Measurements from ENCODE around the gene SLC44A5.
"Not testable (repeated sequence)": the region's sequence is repeated elsewhere in the genome, so short reads cannot be mapped to it uniquely, and the experiment has no call there.

Gene SLC44A5

GRCh38 chr1:75611014-75611413 lies at the start of gene SLC44A5:
Gene SLC44A5, minus strand, starts transcription at chr1:75611114. Its CDS starts 69,667 bp downstream, at chr1:75541447.
- peaks cover 2% of the 10 kb centered on the region for H3K4me1 Mint-ChIP-seq (ENCODE audit: low read depth)
- no peaks in the 10 kb centered on the region for H3K9me3 Mint-ChIP-seq
- peaks cover 41% of the 10 kb centered on the region for H3K27me3 Mint-ChIP-seq (ENCODE audit: low read depth)
- H3K4me3 Mint-ChIP-seq: no peak within 1 kb of the TSS
- peaks cover 2% of the 10 kb centered on the region for H3K36me3 Mint-ChIP-seq (ENCODE audit: low read depth)
- no peak within 1 kb of the TSS for H3K27ac Mint-ChIP-seq

- H3K27me3 Mint-ChIP-seq (ENCODE audit: low read depth): no peaks in the 10 kb centered on the region
- no peak overlapping the region for H3K27ac Mint-ChIP-seq
- no peaks in the 10 kb centered on the region for H3K36me3 Mint-ChIP-seq (ENCODE audit: low read depth)
- H3K4me3 Mint-ChIP-seq: no peak overlapping the region
- no peaks in the 10 kb centered on the region for H3K9me3 Mint-ChIP-seq
- no peaks in the 10 kb centered on the region for H3K4me1 Mint-ChIP-seq (ENCODE audit: low read depth)
Observed at GRCh38 chr1:75655931-75656330, 45.0 kb upstream of the SLC44A5 start.

- not testable (repeated sequence) for H3K27ac Mint-ChIP-seq; H3K27me3 Mint-ChIP-seq (ENCODE audit: low read depth); H3K4me1 Mint-ChIP-seq (ENCODE audit: low read depth); H3K36me3 Mint-ChIP-seq (ENCODE audit: low read depth); H3K9me3 Mint-ChIP-seq; H3K4me3 Mint-ChIP-seq
Observed at GRCh38 chr1:75647183-75647582, 36.3 kb upstream of the SLC44A5 start.

GRCh38 chr1:75645153-75645552 lies 34.2 kb upstream of the SLC44A5 start:
- not testable (repeated sequence) for H3K36me3 Mint-ChIP-seq (ENCODE audit: low read depth); H3K4me3 Mint-ChIP-seq; H3K27me3 Mint-ChIP-seq (ENCODE audit: low read depth); H3K4me1 Mint-ChIP-seq (ENCODE audit: low read depth); H3K9me3 Mint-ChIP-seq; H3K27ac Mint-ChIP-seq

GRCh38 chr1:75643460-75643859 lies 32.5 kb upstream of the SLC44A5 start:
- Mint-ChIP-seq H3K36me3 (ENCODE audit: low read depth) (no peaks in the 10 kb centered on the region), H3K4me3 (no peak overlapping the region), H3K9me3 (no peaks in the 10 kb centered on the region), H3K4me1 (ENCODE audit: low read depth) (no peaks in the 10 kb centered on the region), H3K27ac (no peak overlapping the region), H3K27me3 (ENCODE audit: low read depth) (no peaks in the 10 kb centered on the region)

- no peaks in the 10 kb centered on the region for H3K27me3 Mint-ChIP-seq (ENCODE audit: low read depth)
- no peaks in the 10 kb centered on the region for H3K36me3 Mint-ChIP-seq (ENCODE audit: low read depth)
- no peaks in the 10 kb centered on the region for H3K4me1 Mint-ChIP-seq (ENCODE audit: low read depth)
- no peak overlapping the region for H3K27ac Mint-ChIP-seq
- H3K9me3 Mint-ChIP-seq: no peaks in the 10 kb centered on the region
- H3K4me3 Mint-ChIP-seq: no peak overlapping the region
Observed at GRCh38 chr1:75641325-75641724, 30.4 kb upstream of the SLC44A5 start.

GRCh38 chr1:75640137-75640536 lies 29.2 kb upstream of the SLC44A5 start:
- no peaks in the 10 kb centered on the region for H3K27me3 Mint-ChIP-seq (ENCODE audit: low read depth)
- H3K9me3 Mint-ChIP-seq: no peaks in the 10 kb centered on the region
- H3K4me3 Mint-ChIP-seq: no peak overlapping the region
- no peak overlapping the region for H3K27ac Mint-ChIP-seq
- H3K4me1 Mint-ChIP-seq (ENCODE audit: low read depth): no peaks in the 10 kb centered on the region
- H3K36me3 Mint-ChIP-seq (ENCODE audit: low read depth): no peaks in the 10 kb centered on the region

GRCh38 chr1:75632350-75632949 lies 21.5 kb upstream of the SLC44A5 start:
- Mint-ChIP-seq H3K27me3 (ENCODE audit: low read depth) (peaks cover 14% of the 10 kb centered on the region), H3K4me1 (ENCODE audit: low read depth) (no peaks in the 10 kb centered on the region)

GRCh38 chr1:75630998-75631397 lies 20.1 kb upstream of the SLC44A5 start:
- H3K9me3 Mint-ChIP-seq: no peaks in the 10 kb centered on the region
- H3K27me3 Mint-ChIP-seq (ENCODE audit: low read depth): peaks cover 14% of the 10 kb centered on the region
- no peak overlapping the region for H3K4me3 Mint-ChIP-seq
- H3K27ac Mint-ChIP-seq: no peak overlapping the region
- H3K4me1 Mint-ChIP-seq (ENCODE audit: low read depth): no peaks in the 10 kb centered on the region
- H3K36me3 Mint-ChIP-seq (ENCODE audit: low read depth): no peaks in the 10 kb centered on the region

More at GRCh38 chr1:75632350-75632949, 21.5 kb upstream of the SLC44A5 start:
- Mint-ChIP-seq H3K36me3 (ENCODE audit: low read depth) (no peaks in the 10 kb centered on the region), H3K27ac (no peak overlapping the region), H3K4me3 (no peak overlapping the region), H3K9me3 (no peaks in the 10 kb centered on the region)

- Mint-ChIP-seq H3K36me3 (ENCODE audit: low read depth) (no peaks in the 10 kb centered on the region), H3K27me3 (ENCODE audit: low read depth) (peaks cover 14% of the 10 kb centered on the region), H3K27ac (no peak overlapping the region), H3K4me3 (no peak overlapping the region), H3K9me3 (no peaks in the 10 kb centered on the region), H3K4me1 (ENCODE audit: low read depth) (no peaks in the 10 kb centered on the region)
Observed at GRCh38 chr1:75630004-75630594, 19.2 kb upstream of the SLC44A5 start.

GRCh38 chr1:75625795-75626194 lies 14.9 kb upstream of the SLC44A5 start:
- H3K4me1 Mint-ChIP-seq (ENCODE audit: low read depth): no peaks in the 10 kb centered on the region
- no peaks in the 10 kb centered on the region for H3K36me3 Mint-ChIP-seq (ENCODE audit: low read depth)
- no peak overlapping the region for H3K27ac Mint-ChIP-seq
- H3K9me3 Mint-ChIP-seq: no peaks in the 10 kb centered on the region
- peaks cover 27% of the 10 kb centered on the region for H3K27me3 Mint-ChIP-seq (ENCODE audit: low read depth)
- no peak overlapping the region for H3K4me3 Mint-ChIP-seq

GRCh38 chr1:75618382-75618781 lies 7.5 kb upstream of the SLC44A5 start:
- H3K4me1 Mint-ChIP-seq (ENCODE audit: low read depth): peaks cover 2% of the 10 kb centered on the region
- no peak overlapping the region for H3K27ac Mint-ChIP-seq
- H3K9me3 Mint-ChIP-seq: no peaks in the 10 kb centered on the region
- H3K36me3 Mint-ChIP-seq (ENCODE audit: low read depth): peaks cover 2% of the 10 kb centered on the region
- H3K27me3 Mint-ChIP-seq (ENCODE audit: low read depth): peaks cover 74% of the 10 kb centered on the region
- no peak overlapping the region for H3K4me3 Mint-ChIP-seq

- H3K36me3 Mint-ChIP-seq (ENCODE audit: low read depth): peaks cover 2% of the 10 kb centered on the region
- no peak overlapping the region for H3K4me3 Mint-ChIP-seq
- H3K9me3 Mint-ChIP-seq: no peaks in the 10 kb centered on the region
- peaks cover 77% of the 10 kb centered on the region for H3K27me3 Mint-ChIP-seq (ENCODE audit: low read depth)
- H3K4me1 Mint-ChIP-seq (ENCODE audit: low read depth): peaks cover 2% of the 10 kb centered on the region
- no peak overlapping the region for H3K27ac Mint-ChIP-seq
Observed at GRCh38 chr1:75616436-75617433, 5.8 kb upstream of the SLC44A5 start.

- no peak overlapping the region for H3K4me3 Mint-ChIP-seq
- peaks cover 2% of the 10 kb centered on the region for H3K4me1 Mint-ChIP-seq (ENCODE audit: low read depth)
- no peaks in the 10 kb centered on the region for H3K9me3 Mint-ChIP-seq
- peaks cover 78% of the 10 kb centered on the region for H3K27me3 Mint-ChIP-seq (ENCODE audit: low read depth)
- no peak overlapping the region for H3K27ac Mint-ChIP-seq
- peaks cover 2% of the 10 kb centered on the region for H3K36me3 Mint-ChIP-seq (ENCODE audit: low read depth)
Observed at GRCh38 chr1:75615613-75616435, 4.9 kb upstream of the SLC44A5 start.

Measured in T-helper 1 cell treated with Interleukin-12 subunit alpha and Interleukin-12 subunit beta and Interleukin-4 antibody, amounts not matched to agents 30 μg/mL and 1 μg/mL, for 36 hours (primary cell).